GM12874 (cell line): ENCODE results near the gene TRMT44.

Experiments used
- CTCF ChIP-seq: IDR thresholded peaks from 2 replicates; pipeline ENCODE4 v1.5.1; 2011; ENCODE audit warnings: low read depth, mild to moderate bottlenecking, control low read depth, low read length, moderate library complexity; ENCODE audit not compliant: insufficient read depth

Gene TRMT44

DNA sequence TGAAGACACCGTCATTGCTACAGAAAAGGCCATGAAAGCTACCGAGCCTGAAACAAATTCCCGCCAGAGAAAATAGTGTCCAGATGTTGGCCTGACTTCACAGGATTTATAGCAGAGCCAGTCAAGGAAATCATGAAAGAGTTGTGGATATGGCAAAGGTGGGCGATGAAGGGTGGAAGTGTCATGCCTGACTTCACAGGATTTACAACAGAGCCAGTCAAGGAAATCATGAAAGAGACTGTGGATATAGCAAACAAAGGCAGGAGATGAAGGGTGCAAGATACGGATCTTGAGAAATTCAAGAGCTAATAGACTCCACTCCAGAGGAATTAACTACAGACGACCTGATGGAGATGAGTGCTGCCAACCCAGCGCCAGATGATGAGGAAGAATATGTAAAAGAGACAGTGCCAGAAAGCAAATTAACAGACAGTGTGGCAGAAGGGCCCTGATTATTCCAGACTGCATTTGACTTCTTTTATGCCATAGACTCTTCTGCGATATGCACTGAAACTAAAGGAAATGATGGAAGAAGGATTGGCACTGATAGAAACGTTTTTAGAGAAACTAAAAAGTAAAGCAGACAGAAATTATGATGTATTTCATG is 17.2 kb downstream of the TRMT44 start:
- no peak for TF ChIP-seq CTCF

DNA sequence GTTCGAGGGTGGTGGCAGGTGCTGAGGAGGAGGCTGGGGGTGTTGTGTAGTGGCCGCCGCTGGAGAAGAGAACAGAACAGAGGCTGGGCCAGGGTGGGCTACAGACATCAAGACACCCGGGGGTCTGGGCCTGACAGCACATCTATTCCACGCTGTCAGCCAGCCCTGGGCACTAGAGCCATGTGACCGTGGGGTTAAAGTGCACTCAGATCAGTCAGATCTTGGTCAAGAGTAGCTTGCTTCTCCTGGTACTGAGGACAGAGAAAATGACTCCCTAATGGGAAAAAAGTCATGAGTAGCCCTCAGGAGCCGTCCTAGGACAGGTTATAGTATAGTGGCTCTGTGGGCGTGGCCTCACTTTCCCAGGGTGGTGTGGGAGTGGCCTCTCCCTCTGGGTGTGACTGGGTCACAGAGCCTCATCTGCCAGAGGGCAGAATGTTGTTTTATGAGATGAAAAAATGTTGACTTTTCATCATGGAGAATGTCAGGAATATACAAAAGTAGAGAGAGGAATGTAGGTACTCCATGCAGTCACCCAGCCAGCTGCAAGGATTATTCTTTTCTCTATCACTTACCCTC is 19.4 kb downstream of the TRMT44 start:
- no peak for TF ChIP-seq CTCF

DNA sequence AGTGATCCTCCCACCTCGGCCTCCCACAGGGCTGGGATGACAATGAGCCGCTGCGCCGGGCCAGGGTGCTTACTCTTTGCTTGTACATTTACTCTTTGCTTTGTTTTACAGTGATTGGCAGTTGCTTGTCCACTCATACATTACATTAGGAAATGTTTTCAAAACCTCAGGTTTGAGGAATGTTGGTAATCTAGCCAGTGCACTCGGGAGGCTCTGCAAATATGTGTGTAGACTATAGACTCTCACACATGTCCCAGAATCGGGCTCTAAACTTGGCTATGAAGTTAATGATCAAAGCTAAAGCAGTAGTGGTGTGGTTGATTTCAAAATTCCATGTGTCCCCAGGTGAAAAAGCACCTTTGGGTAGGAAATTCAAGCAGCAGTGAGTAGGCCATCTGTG is 20.5 kb downstream of the TRMT44 start:
- TF ChIP-seq CTCF, result no peak

DNA sequence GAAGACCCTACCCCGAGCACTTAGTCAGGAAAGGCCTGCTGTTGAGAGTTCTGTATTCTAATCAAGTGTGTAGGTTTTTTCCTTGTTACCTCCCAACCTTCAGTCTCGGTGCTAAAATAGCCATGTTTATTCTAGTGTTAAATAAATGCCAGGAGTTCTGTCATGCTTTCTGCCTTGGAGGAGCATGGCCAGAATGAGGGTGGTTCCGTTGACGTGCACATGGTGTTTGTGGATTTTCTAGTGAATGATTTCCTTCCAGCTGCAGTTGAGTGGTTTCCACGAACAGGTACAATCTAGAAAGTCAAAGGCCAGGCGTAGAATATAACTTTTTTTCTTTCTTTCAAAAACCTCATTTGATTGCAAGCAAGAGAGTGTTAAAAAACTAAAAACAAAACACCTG is 21.0 kb downstream of the TRMT44 start:
- TF ChIP-seq CTCF, result no peak

DNA sequence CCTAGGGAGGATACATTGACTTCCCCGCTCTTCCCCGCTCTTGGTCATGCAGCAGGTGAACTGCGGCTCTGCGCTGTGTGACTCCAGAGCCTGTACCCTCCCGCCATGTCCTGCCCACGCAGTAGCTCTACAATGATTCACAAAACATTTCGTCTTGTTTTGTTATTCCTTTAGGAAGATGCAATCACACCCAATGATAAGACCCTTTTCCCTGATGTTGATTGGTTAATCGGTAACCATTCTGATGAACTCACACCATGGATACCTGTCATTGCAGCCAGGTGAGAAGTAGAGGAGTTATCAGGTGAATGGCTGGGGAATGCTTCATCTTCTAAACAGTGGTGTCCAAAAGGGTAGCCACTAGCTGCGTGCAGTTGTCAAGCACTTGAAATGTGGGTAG is 23.2 kb downstream of the TRMT44 start:
- no peak for TF ChIP-seq CTCF

GRCh38 chr4:8464381-8464780 is 23.8 kb downstream of the TRMT44 start:
- TF ChIP-seq CTCF, result no peak

- no peak for TF ChIP-seq CTCF
Observed at GRCh38 chr4:8465615-8466611, 25.3 kb downstream of the TRMT44 start.
